GM12878 (cell line): ENCODE data around the gene STK35. TPM values are rescaled to one million over a fixed set of nuclear protein-coding genes. Genes with fewer than 3 reads are reported as not detected.

ENCODE experiments used
- ESRRA ChIP-seq: IDR thresholded peaks from 2 replicates; pipeline ENCODE4 v1.6.1; 2012; ENCODE audit warnings: mild to moderate bottlenecking, low read length, improper control_type of control experiment
- NFYA ChIP-seq: IDR thresholded peaks from 2 replicates; pipeline ENCODE4 v1.6.1; 2011; ENCODE audit warnings: low read depth, mild to moderate bottlenecking, low read length, improper control_type of control experiment, borderline replicate concordance
- PAX5 ChIP-seq: IDR thresholded peaks from 2 replicates; pipeline ENCODE4 v1.6.1; 2011; ENCODE audit warnings: low read depth, low read length, borderline replicate concordance
- RAD21 ChIP-seq: IDR thresholded peaks from 2 replicates; pipeline ENCODE4 v1.6.1; 2011; ENCODE audit warnings: mild to moderate bottlenecking, low read depth, low read length, moderate library complexity; ENCODE audit not compliant: insufficient read depth
- RELA ChIP-seq: fragments of 450-650 bp; IDR thresholded peaks from 2 replicates; pipeline ENCODE4 v1.8.0; 2014; ENCODE audit warnings: borderline replicate concordance; ENCODE audit not compliant: partially characterized antibody
- SKIL ChIP-seq: fragments of 450-650 bp; IDR thresholded peaks from 2 replicates; pipeline ENCODE4 v1.6.1; 2017; ENCODE audit warnings: mild to moderate bottlenecking, low read depth, inconsistent platforms; ENCODE audit not compliant: poor library complexity, severe bottlenecking
- SP1 ChIP-seq: IDR thresholded peaks from one replicate; pipeline ENCODE4 v1.6.1; 2011; ENCODE audit warnings: low read depth, low read length
- SRF ChIP-seq, 2 experiments: IDR thresholded peaks; 2 replicates each; pipeline ENCODE4 v1.6.1; 2011; ENCODE audit warnings: low read depth in 2 of 2, low read length in 2 of 2, mild to moderate bottlenecking in 1 of 2, moderate library complexity in 1 of 2
- TARDBP ChIP-seq: IDR thresholded peaks from 2 replicates; pipeline ENCODE4 v1.6.1; 2016; ENCODE audit warnings: borderline replicate concordance
- ZNF592 ChIP-seq: fragments of 450-650 bp; IDR thresholded peaks from 2 replicates; pipeline ENCODE4 v1.6.1; 2017; ENCODE audit warnings: mild to moderate bottlenecking, moderate library complexity
- polyA plus RNA-seq, 11 experiments: library from polyadenylated mRNA; depleted of rRNA in 4 of 11; unstranded in 6 of 11; stranded (reverse) in 5 of 11; fragments of >200 nt; fragmentation: Nextera tagmentation in 4 of 11; fragmentation: Illumina TruSeq in 1 of 11; extraction: Ambion mirVana in 4 of 11; extraction: Trizol in 1 of 11; gene quantifications; 1 replicate in 1 of 11; 2 replicates in 10 of 11; pipeline versions ENCODE4 v1.2.1 to v1.2.3, GENCODE V29; 2011 to 2016; ENCODE audit warnings: inconsistent platforms in 2 of 11, missing spikeins in 2 of 11, low read depth in 1 of 11
- total RNA-seq, 4 experiments: library from RNA; depleted of rRNA in 3 of 4; stranded (reverse); fragments of >200 nt in 3 of 4; fragmentation: Illumina TruSeq in 1 of 4; extraction: Trizol in 1 of 4; gene quantifications; 2 replicates each; pipeline versions ENCODE4 v1.2.1 to v1.2.3, GENCODE V29; 2013 to 2021
- TF ChIP-seq, protein P1 (sequence below): IDR thresholded peaks from 2 replicates; pipeline ENCODE4 v1.6.1; 2012; ENCODE audit warnings: improper control_type of control experiment, low read depth, low read length; ENCODE audit not compliant: insufficient replicate concordance
- TF ChIP-seq, protein P2 (sequence below): fragments of 450-650 bp; IDR thresholded peaks from 2 replicates; pipeline ENCODE4 v1.6.1; 2017; ENCODE audit warnings: mild to moderate bottlenecking, moderate library complexity

Gene STK35
- total and polyA plus RNA-seq, 10 of the 15 experiments (the other 5 are each of a cell fraction or from before 2014, with no cell fraction given): 2.9 to 19.4 (median 9.6) TPM

DNA sequence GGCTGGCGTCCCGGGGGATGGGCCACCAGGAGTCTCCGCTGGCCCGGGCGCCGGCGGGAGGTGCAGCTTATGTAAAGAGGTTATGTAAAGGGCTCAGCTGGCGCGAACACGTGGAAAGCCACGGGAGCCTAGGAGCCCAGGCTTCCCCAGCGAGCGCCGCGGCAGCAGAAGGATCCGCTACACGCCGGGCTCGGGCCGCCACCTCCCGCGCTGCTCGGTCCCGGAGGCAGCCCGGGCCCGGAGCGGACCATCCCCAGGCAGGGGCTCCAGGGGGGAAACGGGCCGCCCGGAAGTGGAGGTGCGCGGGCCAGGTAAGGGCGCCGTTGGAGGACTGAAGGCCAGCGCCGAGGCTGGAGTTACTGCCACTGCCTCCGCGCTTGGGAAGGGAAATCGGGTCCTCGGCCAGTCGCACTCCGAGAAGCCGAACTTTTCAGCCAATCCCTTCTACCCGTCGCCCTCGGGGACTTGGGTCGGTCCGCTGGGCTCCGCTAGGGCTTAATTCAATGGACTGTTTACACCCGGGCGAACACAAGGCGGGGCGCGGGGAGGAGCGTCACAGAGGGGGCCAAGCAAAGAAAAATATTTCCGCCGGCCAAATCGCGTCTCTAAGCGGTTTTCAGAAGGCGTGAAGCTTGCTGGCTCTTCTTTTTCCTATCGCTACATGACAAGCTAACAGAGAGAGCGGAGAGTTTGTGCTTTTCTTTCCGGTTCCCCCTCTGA lies 398 bp downstream of the STK35 start (continued):
- TF ChIP-seq, protein P1, sequence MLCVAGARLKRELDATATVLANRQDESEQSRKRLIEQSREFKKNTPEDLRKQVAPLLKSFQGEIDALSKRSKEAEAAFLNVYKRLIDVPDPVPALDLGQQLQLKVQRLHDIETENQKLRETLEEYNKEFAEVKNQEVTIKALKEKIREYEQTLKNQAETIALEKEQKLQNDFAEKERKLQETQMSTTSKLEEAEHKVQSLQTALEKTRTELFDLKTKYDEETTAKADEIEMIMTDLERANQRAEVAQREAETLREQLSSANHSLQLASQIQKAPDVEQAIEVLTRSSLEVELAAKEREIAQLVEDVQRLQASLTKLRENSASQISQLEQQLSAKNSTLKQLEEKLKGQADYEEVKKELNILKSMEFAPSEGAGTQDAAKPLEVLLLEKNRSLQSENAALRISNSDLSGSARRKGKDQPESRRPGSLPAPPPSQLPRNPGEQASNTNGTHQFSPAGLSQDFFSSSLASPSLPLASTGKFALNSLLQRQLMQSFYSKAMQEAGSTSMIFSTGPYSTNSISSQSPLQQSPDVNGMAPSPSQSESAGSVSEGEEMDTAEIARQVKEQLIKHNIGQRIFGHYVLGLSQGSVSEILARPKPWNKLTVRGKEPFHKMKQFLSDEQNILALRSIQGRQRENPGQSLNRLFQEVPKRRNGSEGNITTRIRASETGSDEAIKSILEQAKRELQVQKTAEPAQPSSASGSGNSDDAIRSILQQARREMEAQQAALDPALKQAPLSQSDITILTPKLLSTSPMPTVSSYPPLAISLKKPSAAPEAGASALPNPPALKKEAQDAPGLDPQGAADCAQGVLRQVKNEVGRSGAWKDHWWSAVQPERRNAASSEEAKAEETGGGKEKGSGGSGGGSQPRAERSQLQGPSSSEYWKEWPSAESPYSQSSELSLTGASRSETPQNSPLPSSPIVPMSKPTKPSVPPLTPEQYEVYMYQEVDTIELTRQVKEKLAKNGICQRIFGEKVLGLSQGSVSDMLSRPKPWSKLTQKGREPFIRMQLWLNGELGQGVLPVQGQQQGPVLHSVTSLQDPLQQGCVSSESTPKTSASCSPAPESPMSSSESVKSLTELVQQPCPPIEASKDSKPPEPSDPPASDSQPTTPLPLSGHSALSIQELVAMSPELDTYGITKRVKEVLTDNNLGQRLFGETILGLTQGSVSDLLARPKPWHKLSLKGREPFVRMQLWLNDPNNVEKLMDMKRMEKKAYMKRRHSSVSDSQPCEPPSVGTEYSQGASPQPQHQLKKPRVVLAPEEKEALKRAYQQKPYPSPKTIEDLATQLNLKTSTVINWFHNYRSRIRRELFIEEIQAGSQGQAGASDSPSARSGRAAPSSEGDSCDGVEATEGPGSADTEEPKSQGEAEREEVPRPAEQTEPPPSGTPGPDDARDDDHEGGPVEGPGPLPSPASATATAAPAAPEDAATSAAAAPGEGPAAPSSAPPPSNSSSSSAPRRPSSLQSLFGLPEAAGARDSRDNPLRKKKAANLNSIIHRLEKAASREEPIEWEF: no peak
- peak; percentile 41 for TF ChIP-seq SP1
- no peak for TF ChIP-seq ESRRA
- peak; percentile 100 for TF ChIP-seq SKIL
- TF ChIP-seq, protein P2, sequence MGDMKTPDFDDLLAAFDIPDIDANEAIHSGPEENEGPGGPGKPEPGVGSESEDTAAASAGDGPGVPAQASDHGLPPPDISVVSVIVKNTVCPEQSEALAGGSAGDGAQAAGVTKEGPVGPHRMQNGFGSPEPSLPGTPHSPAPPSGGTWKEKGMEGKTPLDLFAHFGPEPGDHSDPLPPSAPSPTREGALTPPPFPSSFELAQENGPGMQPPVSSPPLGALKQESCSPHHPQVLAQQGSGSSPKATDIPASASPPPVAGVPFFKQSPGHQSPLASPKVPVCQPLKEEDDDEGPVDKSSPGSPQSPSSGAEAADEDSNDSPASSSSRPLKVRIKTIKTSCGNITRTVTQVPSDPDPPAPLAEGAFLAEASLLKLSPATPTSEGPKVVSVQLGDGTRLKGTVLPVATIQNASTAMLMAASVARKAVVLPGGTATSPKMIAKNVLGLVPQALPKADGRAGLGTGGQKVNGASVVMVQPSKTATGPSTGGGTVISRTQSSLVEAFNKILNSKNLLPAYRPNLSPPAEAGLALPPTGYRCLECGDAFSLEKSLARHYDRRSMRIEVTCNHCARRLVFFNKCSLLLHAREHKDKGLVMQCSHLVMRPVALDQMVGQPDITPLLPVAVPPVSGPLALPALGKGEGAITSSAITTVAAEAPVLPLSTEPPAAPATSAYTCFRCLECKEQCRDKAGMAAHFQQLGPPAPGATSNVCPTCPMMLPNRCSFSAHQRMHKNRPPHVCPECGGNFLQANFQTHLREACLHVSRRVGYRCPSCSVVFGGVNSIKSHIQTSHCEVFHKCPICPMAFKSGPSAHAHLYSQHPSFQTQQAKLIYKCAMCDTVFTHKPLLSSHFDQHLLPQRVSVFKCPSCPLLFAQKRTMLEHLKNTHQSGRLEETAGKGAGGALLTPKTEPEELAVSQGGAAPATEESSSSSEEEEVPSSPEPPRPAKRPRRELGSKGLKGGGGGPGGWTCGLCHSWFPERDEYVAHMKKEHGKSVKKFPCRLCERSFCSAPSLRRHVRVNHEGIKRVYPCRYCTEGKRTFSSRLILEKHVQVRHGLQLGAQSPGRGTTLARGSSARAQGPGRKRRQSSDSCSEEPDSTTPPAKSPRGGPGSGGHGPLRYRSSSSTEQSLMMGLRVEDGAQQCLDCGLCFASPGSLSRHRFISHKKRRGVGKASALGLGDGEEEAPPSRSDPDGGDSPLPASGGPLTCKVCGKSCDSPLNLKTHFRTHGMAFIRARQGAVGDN: no peak
- TF ChIP-seq PAX5: peak; percentile 12; the same call in 1 of the 2 replicates
- no peak for TF ChIP-seq RAD21
- TF ChIP-seq SRF (IDR thresholded peaks at IDR 0.05; ENCODE audit: low read depth in 2 of 2, low read length in 2 of 2): peak; percentile 28 to 53; a peak in 1 of 4 replicates
- no peak for TF ChIP-seq TARDBP
- no peak for TF ChIP-seq NFYA
- peak; percentile 47 for TF ChIP-seq RELA
- TF ChIP-seq ZNF592: no peak
